ENCODE results near the gene SLC35D1. TPM values are rescaled to one million over a fixed set of nuclear protein-coding genes. Genes with fewer than 3 reads are reported as not detected.

Gene SLC35D1
- total and polyA plus RNA-seq, 2 donors (not counting 1 experiment from before 2014, with no cell fraction given): 19.3 to 20.3 TPM

DNA sequence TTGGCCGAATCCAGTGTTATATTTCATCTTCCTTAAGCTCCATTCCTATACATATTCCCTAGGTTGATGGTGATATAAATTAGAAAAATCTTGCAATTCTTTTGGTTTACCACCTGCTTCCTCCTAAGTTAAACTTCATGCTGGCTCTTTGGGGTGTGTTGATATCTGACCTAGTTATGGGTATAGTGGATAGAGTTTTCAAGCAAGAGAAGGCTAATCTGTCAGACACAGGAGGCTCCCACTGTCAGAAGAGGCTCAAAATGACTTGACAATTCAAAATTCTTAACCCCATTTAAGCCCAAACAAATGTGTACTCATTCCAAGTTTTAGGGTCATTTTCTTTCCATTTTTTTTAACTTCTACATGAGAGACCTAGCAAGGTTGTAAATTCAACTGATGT lies 8.5 kb upstream of the SLC35D1 start:
- Histone ChIP-seq H3K27me3 (ENCODE audit: control insufficient read depth, insufficient read depth, low read length) (no peaks in the 10 kb centered on the region), H3K79me2 (ENCODE audit: control insufficient read depth, insufficient read depth, low read length) (no peaks in the 10 kb centered on the region), H3K36me3 (ENCODE audit: control insufficient read depth, insufficient read depth, low read length) (no peaks in the 10 kb centered on the region), H4K20me1 (ENCODE audit: control insufficient read depth, extremely low read depth, insufficient read depth, low read length) (no peaks in the 10 kb centered on the region), H3K9me3 (ENCODE audit: control insufficient read depth, insufficient read depth, low read depth, low read length) (no peaks in the 10 kb centered on the region), H3K4me3 (replicated peaks in 1 of 4; ENCODE audit: control extremely low read depth in 1 of 4, insufficient read depth in 1 of 4, low read depth in 3 of 4, low read length in 4 of 4) (no peak overlapping the region), H3K4me2 (ENCODE audit: extremely low read depth, insufficient read depth, low read length) (no peak overlapping the region), H3K4me1 (ENCODE audit: control insufficient read depth, extremely low read depth, insufficient read depth, low read length) (peaks cover 19% of the 10 kb centered on the region), H3K9ac (ENCODE audit: insufficient read depth, low read length) (no peak overlapping the region), H2AFZ (ENCODE audit: low read length) (no peak overlapping the region), H3K27ac (ENCODE audit: insufficient read depth, low read length) (no peak overlapping the region)
- TF ChIP-seq EZH2 (IDR thresholded peaks at IDR 0.05; ENCODE audit: low read length, missing control alignments): no peak
- TF ChIP-seq, protein P1, sequence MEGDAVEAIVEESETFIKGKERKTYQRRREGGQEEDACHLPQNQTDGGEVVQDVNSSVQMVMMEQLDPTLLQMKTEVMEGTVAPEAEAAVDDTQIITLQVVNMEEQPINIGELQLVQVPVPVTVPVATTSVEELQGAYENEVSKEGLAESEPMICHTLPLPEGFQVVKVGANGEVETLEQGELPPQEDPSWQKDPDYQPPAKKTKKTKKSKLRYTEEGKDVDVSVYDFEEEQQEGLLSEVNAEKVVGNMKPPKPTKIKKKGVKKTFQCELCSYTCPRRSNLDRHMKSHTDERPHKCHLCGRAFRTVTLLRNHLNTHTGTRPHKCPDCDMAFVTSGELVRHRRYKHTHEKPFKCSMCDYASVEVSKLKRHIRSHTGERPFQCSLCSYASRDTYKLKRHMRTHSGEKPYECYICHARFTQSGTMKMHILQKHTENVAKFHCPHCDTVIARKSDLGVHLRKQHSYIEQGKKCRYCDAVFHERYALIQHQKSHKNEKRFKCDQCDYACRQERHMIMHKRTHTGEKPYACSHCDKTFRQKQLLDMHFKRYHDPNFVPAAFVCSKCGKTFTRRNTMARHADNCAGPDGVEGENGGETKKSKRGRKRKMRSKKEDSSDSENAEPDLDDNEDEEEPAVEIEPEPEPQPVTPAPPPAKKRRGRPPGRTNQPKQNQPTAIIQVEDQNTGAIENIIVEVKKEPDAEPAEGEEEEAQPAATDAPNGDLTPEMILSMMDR (conservative IDR thresholded peaks at IDR 0.05 in 1 of 2, IDR thresholded peaks at IDR 0.05 in 1 of 2; ENCODE audit: low read depth in 1 of 2, low read length in 2 of 2): no peak
- DNase-seq (ENCODE audit: low read depth in 2 of 2): no peak

DNA sequence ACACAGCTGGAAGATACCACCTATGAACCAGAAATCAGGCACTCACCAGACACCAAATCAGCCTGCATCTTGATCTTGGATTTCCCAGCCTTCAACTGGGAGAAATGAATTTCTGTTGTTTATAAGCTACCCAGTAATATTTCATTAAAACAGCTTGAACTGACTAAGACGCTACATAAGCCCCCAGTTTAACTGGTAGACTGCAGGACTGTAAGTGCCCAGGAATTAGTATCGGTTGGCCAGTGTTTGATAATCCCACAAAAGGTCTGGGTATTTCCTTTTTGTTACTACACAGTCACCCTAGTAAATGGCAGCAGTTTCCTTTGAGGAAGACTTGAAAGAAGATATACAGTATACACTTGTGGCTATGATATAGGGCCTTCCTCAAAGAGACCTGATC lies 7.3 kb upstream of the SLC35D1 start:
- Histone ChIP-seq H3K27ac (ENCODE audit: insufficient read depth, low read length) (peak overlapping the region; percentile 35), H3K4me2 (ENCODE audit: extremely low read depth, insufficient read depth, low read length) (no peak overlapping the region)

DNA sequence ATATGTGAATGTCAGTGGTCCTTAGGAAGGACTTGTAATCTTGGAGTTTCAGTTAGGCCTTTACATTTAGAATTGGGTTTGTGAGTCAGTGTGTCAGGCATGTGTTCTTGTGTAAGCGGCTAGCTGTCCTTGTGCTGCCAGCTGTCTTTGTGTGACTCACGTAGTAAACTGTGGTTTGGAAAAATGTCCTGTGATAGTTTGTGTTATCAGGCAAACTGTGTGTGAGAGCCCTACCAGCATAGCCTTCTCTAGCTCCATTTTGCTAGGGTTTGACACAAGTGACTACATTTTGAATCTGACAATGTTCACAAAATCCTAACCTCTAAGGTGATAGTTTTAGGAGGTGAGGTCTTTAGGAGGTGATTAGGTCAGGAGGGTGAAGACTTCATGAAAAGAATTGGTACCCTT lies 6.9 kb upstream of the SLC35D1 start:
- Histone ChIP-seq H3K9ac (ENCODE audit: insufficient read depth, low read length) (no peak overlapping the region), H3K9me3 (ENCODE audit: control insufficient read depth, insufficient read depth, low read depth, low read length) (no peaks in the 10 kb centered on the region), H3K79me2 (ENCODE audit: control insufficient read depth, insufficient read depth, low read length) (no peaks in the 10 kb centered on the region), H3K27me3 (ENCODE audit: control insufficient read depth, insufficient read depth, low read length) (no peaks in the 10 kb centered on the region), H3K27ac (ENCODE audit: insufficient read depth, low read length) (peak overlapping the region; percentile 35), H3K36me3 (ENCODE audit: control insufficient read depth, insufficient read depth, low read length) (no peaks in the 10 kb centered on the region), H4K20me1 (ENCODE audit: control insufficient read depth, extremely low read depth, insufficient read depth, low read length) (no peaks in the 10 kb centered on the region), H2AFZ (ENCODE audit: low read length) (no peak overlapping the region), H3K4me3 (replicated peaks in 1 of 4; ENCODE audit: control extremely low read depth in 1 of 4, insufficient read depth in 1 of 4, low read depth in 3 of 4, low read length in 4 of 4) (no peak overlapping the region), H3K4me2 (ENCODE audit: extremely low read depth, insufficient read depth, low read length) (no peak overlapping the region), H3K4me1 (ENCODE audit: control insufficient read depth, extremely low read depth, insufficient read depth, low read length) (peaks cover 19% of the 10 kb centered on the region)
- peak; percentile 99 for DNase-seq (ENCODE audit: low read depth in 2 of 2)
- TF ChIP-seq EZH2 (IDR thresholded peaks at IDR 0.05; ENCODE audit: low read length, missing control alignments): no peak
- TF ChIP-seq, protein P1 (conservative IDR thresholded peaks at IDR 0.05 in 1 of 2, IDR thresholded peaks at IDR 0.05 in 1 of 2; ENCODE audit: low read depth in 1 of 2, low read length in 2 of 2): no peak

More for the DNA sequence above, 7.3 kb upstream of the SLC35D1 start:
- Histone ChIP-seq H3K36me3 (ENCODE audit: control insufficient read depth, insufficient read depth, low read length) (no peaks in the 10 kb centered on the region), H3K4me1 (ENCODE audit: control insufficient read depth, extremely low read depth, insufficient read depth, low read length) (peaks cover 19% of the 10 kb centered on the region), H4K20me1 (ENCODE audit: control insufficient read depth, extremely low read depth, insufficient read depth, low read length) (no peaks in the 10 kb centered on the region), H3K27me3 (ENCODE audit: control insufficient read depth, insufficient read depth, low read length) (no peaks in the 10 kb centered on the region), H3K79me2 (ENCODE audit: control insufficient read depth, insufficient read depth, low read length) (no peaks in the 10 kb centered on the region), H2AFZ (ENCODE audit: low read length) (no peak overlapping the region), H3K9me3 (ENCODE audit: control insufficient read depth, insufficient read depth, low read depth, low read length) (no peaks in the 10 kb centered on the region), H3K4me3 (replicated peaks in 1 of 4; ENCODE audit: control extremely low read depth in 1 of 4, insufficient read depth in 1 of 4, low read depth in 3 of 4, low read length in 4 of 4) (no peak overlapping the region), H3K9ac (ENCODE audit: insufficient read depth, low read length) (no peak overlapping the region)
- peak; percentile 18 to 35 for DNase-seq (ENCODE audit: low read depth in 2 of 2)
- TF ChIP-seq, protein P1 (conservative IDR thresholded peaks at IDR 0.05 in 1 of 2, IDR thresholded peaks at IDR 0.05 in 1 of 2; ENCODE audit: low read depth in 1 of 2, low read length in 2 of 2): no peak
- no peak for TF ChIP-seq EZH2 (IDR thresholded peaks at IDR 0.05; ENCODE audit: low read length, missing control alignments)
